DOHH2 (cell line): ENCODE measurements around the gene ANXA1.

ENCODE experiments used
- H3F3A ChIP-seq: fragments of 200-600 bp; sonication (generic), shearing (Covaris generic); 2 replicates; pipeline ENCODE4 v1.6.0; 2016; ENCODE audit warnings: antibody characterized with exemption, mild to moderate bottlenecking; ENCODE audit not compliant: control insufficient read depth, insufficient read depth
- H3K27ac ChIP-seq: fragments of 200-600 bp; sonication (generic); 2 replicates; pipeline ENCODE4 v1.5.1; 2014; ENCODE audit warnings: low read depth, mild to moderate bottlenecking, low read length, moderate library complexity
- H3K27me3 ChIP-seq: fragments of 200-600 bp; sonication (generic); 2 replicates; pipeline ENCODE4 v1.6.1; 2014; ENCODE audit warnings: mild to moderate bottlenecking, low read length, mixed read lengths; ENCODE audit not compliant: control insufficient read depth
- H3K36me3 ChIP-seq: fragments of 200-600 bp; sonication (generic); 2 replicates; pipeline ENCODE4 v1.6.1; 2014; ENCODE audit warnings: mild to moderate bottlenecking, low read length, moderate library complexity, mixed read lengths; ENCODE audit not compliant: control insufficient read depth
- H3K4me1 ChIP-seq: fragments of 200-600 bp; sonication (generic); 2 replicates; pipeline ENCODE4 v1.6.1; 2014; ENCODE audit warnings: mild to moderate bottlenecking, low read length, mixed read lengths; ENCODE audit not compliant: control insufficient read depth
- H3K4me2 ChIP-seq: fragments of 200-600 bp; sonication (generic); 2 replicates; pipeline ENCODE4 v1.6.0; 2014; ENCODE audit warnings: mild to moderate bottlenecking, low read length, moderate library complexity
- H3K4me3 ChIP-seq: fragments of 200-600 bp; sonication (generic); 2 replicates; pipeline ENCODE4 v1.5.1; 2014; ENCODE audit warnings: mild to moderate bottlenecking, low read length, mixed read lengths
- H3K79me2 ChIP-seq: fragments of 200-600 bp; sonication (generic); 2 replicates; pipeline ENCODE4 v1.6.1; 2014; ENCODE audit warnings: mild to moderate bottlenecking, low read length, mixed read lengths; ENCODE audit not compliant: control insufficient read depth
- H3K9me2 ChIP-seq: fragments of 200-600 bp; sonication (generic); replicated peaks from 2 replicates; pipeline ENCODE4 v1.6.1; 2014; ENCODE audit warnings: mild to moderate bottlenecking, low read length, mixed read lengths; ENCODE audit not compliant: control insufficient read depth
- H3K9me3 ChIP-seq: fragments of 200-600 bp; sonication (generic); 2 replicates; pipeline ENCODE4 v1.6.1; 2014; ENCODE audit warnings: antibody characterized with exemption, low read length, mixed read lengths; ENCODE audit not compliant: control insufficient read depth, insufficient read depth
- H4K20me1 ChIP-seq: fragments of 200-600 bp; sonication (generic); 2 replicates; pipeline ENCODE4 v1.6.0; 2014; ENCODE audit warnings: low read depth, mild to moderate bottlenecking, antibody characterized with exemption, low read length, moderate library complexity; ENCODE audit not compliant: control insufficient read depth, insufficient read depth
- CTCF ChIP-seq: fragments of 200-600 bp; sonication (generic); IDR thresholded peaks from one replicate; pipeline ENCODE4 v1.5.1; 2014; ENCODE audit warnings: antibody characterized with exemption, mild to moderate bottlenecking, low read depth, low read length; ENCODE audit not compliant: poor library complexity, severe bottlenecking
- EZH2phosphoT487 ChIP-seq: fragments of 200-600 bp; sonication (generic); IDR thresholded peaks from 2 replicates; pipeline ENCODE4 v1.6.1; 2017; ENCODE audit warnings: borderline replicate concordance, mild to moderate bottlenecking, antibody characterized with exemption, low read length, moderate library complexity, mixed read lengths

ANXA1 gene

GRCh38 chr9:73143711-73144328 is 7.8 kb upstream of the ANXA1 start:
- no peaks in the 10 kb centered on the region for H3K9me3 ChIP-seq
- H3K36me3 ChIP-seq, result no peaks in the 10 kb centered on the region
- no peak overlapping the region for H3K4me2 ChIP-seq
- no peaks in the 10 kb centered on the region for H3K9me2 ChIP-seq
- no peaks in the 10 kb centered on the region for H3K79me2 ChIP-seq
- H3F3A ChIP-seq, result no peaks in the 10 kb centered on the region
- TF ChIP-seq CTCF (no peak), EZH2phosphoT487 (no peak)
- H3K4me3 ChIP-seq, result no peak overlapping the region
- peaks cover 7% of the 10 kb centered on the region; the same call in 1 of the 2 replicates for H3K4me1 ChIP-seq
- H3K27me3 ChIP-seq, result no peaks in the 10 kb centered on the region
- H4K20me1 ChIP-seq, result no peaks in the 10 kb centered on the region
- no peak overlapping the region for H3K27ac ChIP-seq

GRCh38 chr9:73146111-73146815 is 5.4 kb upstream of the ANXA1 start:
- no peaks in the 10 kb centered on the region for H3K36me3 ChIP-seq
- no peaks in the 10 kb centered on the region for H3K79me2 ChIP-seq
- H3K27me3 ChIP-seq, result no peaks in the 10 kb centered on the region; the same call in 1 of the 2 replicates
- no peaks in the 10 kb centered on the region for H3K9me2 ChIP-seq
- H3K9me3 ChIP-seq, result no peaks in the 10 kb centered on the region
- H4K20me1 ChIP-seq, result no peaks in the 10 kb centered on the region
- no peak overlapping the region for H3K27ac ChIP-seq
- TF ChIP-seq CTCF (no peak), EZH2phosphoT487 (no peak)
- no peaks in the 10 kb centered on the region for H3F3A ChIP-seq
- H3K4me1 ChIP-seq, result peaks cover 7% of the 10 kb centered on the region; the same call in 1 of the 2 replicates
- no peak overlapping the region for H3K4me3 ChIP-seq
- H3K4me2 ChIP-seq, result no peak overlapping the region

GRCh38 chr9:73148447-73148937 is 3.2 kb upstream of the ANXA1 start:
- Histone ChIP-seq H3K36me3 (no peaks in the 10 kb centered on the region), H3K27ac (no peak overlapping the region), H3K79me2 (no peaks in the 10 kb centered on the region), H3K4me3 (no peak overlapping the region), H3K9me3 (no peaks in the 10 kb centered on the region), H3K4me1 (peaks cover 7% of the 10 kb centered on the region; the same call in 1 of the 2 replicates), H3F3A (no peaks in the 10 kb centered on the region), H3K4me2 (no peak overlapping the region), H3K27me3 (no peaks in the 10 kb centered on the region; the same call in 1 of the 2 replicates), H4K20me1 (no peaks in the 10 kb centered on the region), H3K9me2 (no peaks in the 10 kb centered on the region)
- TF ChIP-seq CTCF, result no peak
- TF ChIP-seq EZH2phosphoT487, result no peak
